ENCODE data around the gene TRIM41. TPM values are rescaled to one million over a fixed set of nuclear protein-coding genes. Genes with fewer than 3 reads are reported as not detected.
"Not testable (repeated sequence)": the region's sequence is repeated elsewhere in the genome, so short reads cannot be mapped to it uniquely, and the experiment has no call there.

Gene TRIM41
- polyA plus RNA-seq, 3 donors = 38.3 to 40.6 (median 40.1) TPM

GRCh38 chr5:181207214-181207959, 15.7 kb upstream of the TRIM41 start:
- no peak for DNase-seq

DNA sequence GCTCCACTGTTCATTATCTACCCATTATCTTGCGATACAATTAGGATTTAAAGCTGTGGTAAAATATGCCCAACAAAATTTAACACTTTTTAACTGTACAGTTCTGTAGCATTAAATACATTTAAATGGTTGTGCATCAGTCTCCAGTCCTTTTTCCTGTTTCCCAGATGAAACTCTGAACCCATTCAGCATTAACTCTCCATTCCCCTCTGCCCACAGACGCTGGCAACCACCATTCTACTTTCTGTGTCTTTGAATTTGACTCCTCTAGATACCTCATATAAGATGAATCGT, 15.2 kb upstream of the TRIM41 start:
- no peak for DNase-seq

DNA sequence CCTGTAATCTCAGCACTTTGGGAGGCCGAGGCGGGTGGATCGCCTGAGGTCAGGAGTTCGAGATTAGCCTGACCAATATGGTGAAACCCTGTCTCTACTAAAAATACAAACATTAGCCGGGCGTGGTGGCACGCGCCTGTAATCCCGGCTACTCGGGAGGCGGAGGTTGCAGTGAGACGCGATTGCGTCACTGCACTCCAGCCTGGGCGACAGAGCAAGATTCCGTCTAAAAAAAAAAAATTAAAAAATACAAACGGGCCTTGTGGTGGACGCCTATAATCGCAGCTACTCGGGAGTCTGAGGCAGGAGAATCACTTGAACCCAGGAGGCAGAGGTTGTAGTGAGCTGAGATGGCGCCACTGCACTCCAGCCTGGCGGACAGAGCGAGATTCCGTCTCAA, 14.1 kb upstream of the TRIM41 start:
- not testable (repeated sequence) for DNase-seq

DNA sequence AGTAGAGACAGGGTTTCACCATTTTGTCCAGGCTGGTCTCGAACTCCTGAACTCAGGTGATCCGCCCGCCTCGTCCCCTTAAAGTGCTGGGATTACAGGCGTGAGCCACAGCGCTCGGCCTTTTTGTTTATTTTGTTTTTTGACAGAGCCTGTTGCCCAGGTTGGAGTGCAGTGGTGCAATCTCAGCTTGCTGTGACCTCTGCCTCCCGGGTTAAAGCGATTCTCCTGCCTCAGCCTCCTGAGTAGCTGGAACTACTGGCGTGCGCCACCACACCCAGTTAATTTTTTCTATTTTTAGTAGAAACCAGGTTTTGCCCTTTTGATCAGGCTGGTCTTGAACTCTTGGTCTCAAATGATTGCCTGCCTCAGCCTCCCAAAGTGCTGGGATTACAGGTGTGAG, 12.9 kb upstream of the TRIM41 start:
- DNase-seq = not testable (repeated sequence)

GRCh38 chr5:181210698-181211097, 12.4 kb upstream of the TRIM41 start:
- DNase-seq = not testable (repeated sequence)

DNA sequence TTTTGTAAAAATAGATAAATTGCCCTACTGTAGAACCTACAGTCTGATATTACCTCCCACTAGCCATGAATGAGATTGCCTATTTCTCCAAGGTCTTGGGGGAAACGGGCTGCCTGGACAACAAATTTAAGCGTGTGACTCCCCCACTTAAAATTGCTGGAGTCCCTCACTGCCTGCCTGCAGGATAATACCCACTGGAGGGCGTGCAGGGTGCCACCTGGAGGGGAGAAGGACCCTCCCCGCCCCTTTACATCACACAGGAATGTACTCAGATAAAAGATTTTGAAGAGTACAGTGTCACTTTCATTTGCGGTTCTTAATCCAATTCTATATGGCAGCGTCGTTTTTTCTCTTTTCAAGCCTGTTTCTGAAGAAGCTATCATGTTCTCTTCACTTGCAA, 11.9 kb upstream of the TRIM41 start:
- no peak for DNase-seq

DNA sequence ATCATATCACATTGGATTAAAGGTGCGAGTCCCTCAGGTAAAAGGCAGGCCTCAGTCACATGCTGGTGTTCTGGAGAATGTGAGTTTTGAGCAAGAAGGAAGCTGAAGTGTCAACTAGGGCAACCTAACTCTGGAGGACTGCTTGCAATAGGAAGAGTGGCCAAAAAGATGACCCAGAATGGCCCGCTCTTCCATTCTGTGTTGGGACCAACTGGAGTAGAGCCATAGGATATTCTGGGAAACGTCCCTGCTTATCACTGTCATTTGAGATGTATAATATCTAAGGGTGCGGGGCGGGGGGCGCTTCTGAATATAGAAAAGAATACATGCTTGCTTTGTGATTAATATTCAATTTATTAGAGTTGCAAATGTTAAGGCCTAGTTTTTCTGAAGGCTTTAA, 11.0 kb upstream of the TRIM41 start:
- no peak for DNase-seq

DNA sequence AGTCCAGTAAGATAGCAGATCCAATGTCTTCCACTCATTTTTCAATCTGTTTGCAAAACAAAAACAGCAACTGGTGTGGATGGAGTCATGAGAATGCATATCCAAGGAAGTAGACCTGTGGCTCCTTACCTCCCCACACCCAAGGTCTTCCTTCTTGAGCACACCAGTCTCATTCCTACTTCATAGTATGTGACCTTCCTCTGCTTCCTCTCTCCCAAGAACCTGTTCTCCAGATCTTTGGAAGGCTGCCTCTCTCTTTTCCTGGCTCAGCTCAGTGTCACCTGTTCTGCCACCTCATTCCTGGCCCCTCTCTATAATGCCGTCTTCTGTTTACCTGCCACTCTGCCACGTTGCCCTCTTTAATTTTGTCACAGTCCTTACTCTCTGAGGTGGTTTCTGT, 10.1 kb upstream of the TRIM41 start:
- DNase-seq = no peak

- DNase-seq = not testable (repeated sequence)
Observed at GRCh38 chr5:181214249-181214648, 8.8 kb upstream of the TRIM41 start.

DNA sequence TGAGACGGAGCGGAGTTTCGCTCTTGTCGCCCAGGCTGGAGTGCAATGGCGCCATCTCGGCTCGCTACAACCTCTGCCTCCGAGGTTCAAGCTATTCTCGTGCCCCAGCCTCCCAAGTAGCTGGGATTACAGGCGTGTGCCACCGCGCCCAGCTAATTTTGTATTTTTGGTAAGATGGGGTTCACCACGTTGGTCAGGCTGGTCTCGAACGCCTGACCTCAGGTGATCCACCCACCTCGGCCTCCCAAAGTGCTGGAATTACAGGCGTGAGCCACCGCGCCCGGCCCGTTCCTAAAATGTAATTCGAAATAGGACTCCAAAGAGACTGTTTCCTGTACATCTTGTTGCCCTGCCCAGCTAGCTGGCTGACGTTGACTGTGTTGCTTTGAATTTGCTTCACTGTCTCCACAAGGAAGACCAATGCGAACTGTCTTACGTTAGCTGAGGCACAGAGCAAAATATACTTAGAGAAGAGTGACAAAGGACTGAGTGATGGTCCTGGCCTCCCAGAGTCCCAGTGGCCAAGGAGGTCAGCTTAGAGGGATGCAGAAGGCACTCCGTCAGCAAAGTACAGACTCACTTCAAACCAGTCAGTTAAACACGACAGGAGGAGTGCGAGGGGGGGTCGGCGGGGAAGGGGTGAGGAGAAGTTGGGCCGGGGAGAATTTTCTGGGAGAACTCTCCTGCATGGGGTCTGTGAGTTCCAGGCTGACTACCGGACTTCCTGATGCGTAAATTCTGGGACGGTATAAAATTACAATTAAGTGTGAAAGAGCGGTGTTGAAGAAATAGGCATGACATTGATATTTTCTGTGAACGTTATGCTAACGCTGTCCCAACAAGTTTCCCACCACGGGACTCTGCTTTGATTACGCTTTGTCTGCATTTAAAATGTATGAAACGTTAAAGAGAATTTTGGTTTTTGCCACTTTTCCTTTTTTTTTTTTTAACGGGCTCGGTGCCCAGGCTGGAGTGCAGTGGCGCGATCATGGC, 6.8 kb upstream of the TRIM41 start:
- no peak for DNase-seq

DNA sequence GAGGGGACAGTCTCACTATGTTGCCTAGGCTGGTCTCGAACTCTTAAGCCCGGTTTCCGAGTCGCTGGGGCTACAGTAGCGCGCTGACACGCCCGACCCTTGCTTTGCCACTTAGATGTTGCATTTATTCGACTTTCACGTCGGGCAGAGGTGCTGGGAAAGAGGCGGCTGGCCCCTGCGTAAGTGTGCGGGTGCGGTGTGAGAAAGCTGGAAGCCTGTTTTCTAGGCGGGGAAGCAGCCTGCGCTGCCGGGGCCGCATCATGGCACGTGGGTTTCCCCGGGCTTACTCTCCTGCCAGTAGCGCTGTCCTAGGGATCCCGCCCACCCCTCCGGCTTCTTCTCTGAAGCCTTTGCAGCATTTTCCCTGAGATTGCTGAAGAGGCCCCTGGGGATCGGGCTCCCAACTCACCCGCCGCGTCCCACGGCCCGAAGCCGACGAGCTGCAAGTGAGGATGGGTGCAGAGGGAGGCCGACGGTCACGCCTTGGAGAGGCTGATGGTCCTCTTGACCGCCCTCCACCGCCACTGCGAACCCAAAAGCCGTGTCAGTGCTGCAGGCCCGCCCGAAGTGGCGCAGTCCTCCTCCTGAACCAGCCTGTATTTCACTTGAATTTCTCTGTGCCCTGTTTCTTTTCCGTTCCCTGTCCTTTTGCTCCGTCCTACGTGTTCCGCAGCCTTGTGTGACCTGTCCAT, 5.8 kb upstream of the TRIM41 start:
- no peak for DNase-seq

GRCh38 chr5:181217803-181218062, 5.3 kb upstream of the TRIM41 start:
- DNase-seq = no peak

GRCh38 chr5:181218795-181219124, 4.3 kb upstream of the TRIM41 start:
- DNase-seq = no peak

DNA sequence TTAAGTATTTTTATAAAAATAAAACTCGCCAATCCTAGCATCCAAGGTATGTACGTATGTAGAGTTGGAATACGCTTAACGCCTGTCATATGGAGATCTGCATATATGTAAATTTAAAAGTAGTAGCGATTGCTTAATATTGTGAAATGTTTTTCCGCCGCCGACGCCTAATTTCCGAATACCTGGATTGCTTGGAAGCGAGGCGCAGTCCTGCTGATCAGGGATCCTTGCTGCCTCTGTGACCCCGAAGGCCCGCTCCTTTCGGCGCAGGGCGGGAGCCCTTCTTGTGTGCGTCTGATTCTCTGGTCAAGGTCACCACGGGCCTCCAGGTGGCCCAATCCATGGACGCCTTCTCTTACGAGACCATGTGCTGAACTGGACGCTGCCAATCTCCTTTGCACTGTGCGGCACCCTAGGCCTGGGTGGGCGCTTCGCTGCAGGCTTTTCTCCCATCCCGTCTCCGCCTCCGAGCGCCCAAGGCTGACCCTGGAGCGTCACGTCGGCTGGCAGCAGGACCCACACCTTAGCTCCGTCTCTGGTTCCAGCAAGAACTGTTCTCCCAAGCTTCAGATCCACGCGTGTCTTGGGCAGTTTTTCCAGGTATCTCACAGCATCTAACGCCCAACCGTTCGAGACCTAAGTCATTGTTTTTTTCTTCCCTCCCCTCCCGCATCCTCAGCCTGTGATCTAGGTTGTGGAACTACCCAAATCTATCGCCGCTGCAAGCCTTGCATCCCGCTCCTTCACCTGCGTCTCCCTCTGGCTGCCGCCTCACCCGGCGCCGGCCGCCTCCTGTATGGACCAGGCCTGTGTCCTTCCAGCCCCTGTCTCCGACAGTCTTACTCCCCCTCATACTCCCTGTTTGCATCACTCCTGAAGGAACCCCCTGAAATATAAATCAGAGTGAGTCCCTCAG, 3.6 kb upstream of the TRIM41 start:
- no peak for DNase-seq

- DNase-seq = no peak
Observed at GRCh38 chr5:181220178-181220515, 2.9 kb upstream of the TRIM41 start.

GRCh38 chr5:181221105-181221791, 1.8 kb upstream of the TRIM41 start:
- no peak for DNase-seq

DNA sequence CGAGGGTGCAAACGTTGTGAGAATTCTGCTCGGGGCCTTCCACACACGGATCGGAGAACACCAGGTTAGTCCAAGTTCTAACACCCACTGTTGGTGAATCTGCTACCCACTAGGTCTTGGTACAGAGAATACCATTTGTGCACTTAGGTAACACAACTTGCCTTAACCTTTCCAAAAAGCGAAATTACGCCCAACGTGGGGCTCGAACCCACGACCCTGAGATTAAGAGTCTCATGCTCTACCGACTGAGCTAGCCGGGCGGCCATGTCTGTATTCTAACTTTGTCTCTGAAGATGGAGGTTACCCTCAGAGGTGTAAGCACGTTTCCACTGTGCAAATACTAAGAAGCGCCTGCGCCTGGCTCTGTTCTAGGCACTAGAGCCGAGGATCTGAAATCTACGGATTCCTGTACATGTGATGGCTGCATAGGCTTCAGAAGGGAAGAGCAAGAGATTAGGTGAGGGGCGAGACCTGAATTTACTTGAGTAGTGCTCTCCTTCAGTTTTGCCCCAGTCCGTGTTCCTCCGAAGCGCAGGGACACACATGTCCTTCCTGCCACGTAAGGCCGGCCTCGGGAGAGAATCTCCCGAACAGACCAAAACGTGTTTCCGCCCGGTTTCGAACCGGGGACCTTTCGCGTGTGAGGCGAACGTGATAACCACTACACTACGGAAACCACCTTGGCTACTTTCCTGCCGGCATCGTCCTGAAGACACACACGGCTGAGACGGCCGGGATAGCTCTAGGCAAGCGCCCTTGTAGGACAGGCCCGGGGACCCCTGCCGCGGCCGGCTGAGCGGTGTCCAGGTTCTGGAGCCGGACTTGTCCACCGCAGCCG, 1.1 kb upstream of the TRIM41 start:
- DNase-seq = peak; percentile 91

- DNase-seq = no peak
Observed at GRCh38 chr5:181222630-181223057, 437 bp upstream of the TRIM41 start.

DNA sequence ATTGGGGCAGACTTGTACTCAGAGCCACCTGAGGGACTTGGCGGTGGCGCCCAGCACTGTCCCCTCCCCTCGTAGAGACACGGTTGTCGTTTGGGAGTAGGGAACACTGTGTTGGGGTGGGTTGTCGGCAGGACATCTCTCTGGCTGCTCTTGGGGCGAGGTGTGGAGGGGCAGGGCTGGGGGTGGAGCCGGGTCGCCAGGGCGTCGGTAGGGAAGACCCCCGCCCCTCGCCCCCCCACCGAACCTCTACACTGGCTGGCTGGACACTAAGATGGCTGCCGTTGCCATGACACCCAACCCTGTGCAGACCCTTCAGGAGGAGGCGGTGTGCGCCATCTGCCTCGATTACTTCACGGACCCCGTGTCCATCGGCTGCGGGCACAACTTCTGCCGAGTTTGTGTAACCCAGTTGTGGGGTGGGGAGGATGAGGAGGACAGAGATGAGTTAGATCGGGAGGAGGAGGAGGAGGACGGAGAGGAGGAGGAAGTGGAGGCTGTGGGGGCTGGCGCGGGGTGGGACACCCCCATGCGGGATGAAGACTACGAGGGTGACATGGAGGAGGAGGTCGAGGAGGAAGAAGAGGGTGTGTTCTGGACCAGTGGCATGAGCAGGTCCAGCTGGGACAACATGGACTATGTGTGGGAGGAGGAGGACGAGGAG, 778 bp downstream of the TRIM41 start:
- no peak for DNase-seq

Data from renal pelvis (tissue), 4 donors.